DND-41 (cell line): Measurements from ENCODE around the gene NADK2.

Experiments
- ATAC-seq: fragments of 200-7000 bp; cut with Tn5 transposase; 3 replicates; pipeline ENCODE4 v1.9.1; 2021; ENCODE audit warnings: low read depth; ENCODE audit not compliant: insufficient read depth
- DNase-seq: peaks from one replicate; pipeline ENCODE4 v3.0.0-alpha.2; 2020
- H2AFZ ChIP-seq: 2 replicates; pipeline ENCODE4 v1.6.0; 2012; ENCODE audit warnings: low read depth, low read length
- H3K27ac ChIP-seq: 2 replicates; pipeline ENCODE4 v1.5.1; 2012; ENCODE audit warnings: low read length, inconsistent platforms
- H3K27me3 ChIP-seq: fragments of 200-600 bp; sonication (generic); 2 replicates; pipeline ENCODE4 v1.6.0; 2012; ENCODE audit warnings: low read length, mild to moderate bottlenecking, inconsistent platforms; ENCODE audit not compliant: insufficient read depth, poor library complexity
- H3K36me3 ChIP-seq: 2 replicates; pipeline ENCODE4 v1.5.1; 2012; ENCODE audit warnings: low read length, inconsistent platforms; ENCODE audit not compliant: insufficient read depth
- H3K4me1 ChIP-seq: 2 replicates; pipeline ENCODE4 v1.5.1; 2012; ENCODE audit warnings: mild to moderate bottlenecking, low read length; ENCODE audit not compliant: insufficient read depth
- H3K4me2 ChIP-seq: 2 replicates; pipeline ENCODE4 v1.6.0; 2012; ENCODE audit warnings: mild to moderate bottlenecking, moderate library complexity, low read length, inconsistent platforms; ENCODE audit not compliant: insufficient read depth
- H3K4me3 ChIP-seq, 2 experiments: fragments of 200-600 bp in 1 of 2; shearing (Covaris generic) in 1 of 2; 2 replicates each; pipeline ENCODE4 v1.5.1; 2012 to 2016; ENCODE audit warnings: inconsistent platforms in 2 of 2, low read length in 2 of 2, mild to moderate bottlenecking in 2 of 2, low read depth in 1 of 2, moderate library complexity in 1 of 2
- H3K79me2 ChIP-seq: 2 replicates; pipeline ENCODE4 v1.6.0; 2012; ENCODE audit warnings: low read length, inconsistent platforms; ENCODE audit not compliant: insufficient read depth
- H3K9ac ChIP-seq: 2 replicates; pipeline ENCODE4 v1.6.0; 2012; ENCODE audit warnings: low read depth, mild to moderate bottlenecking, inconsistent platforms, low read length, moderate library complexity
- H3K9me3 ChIP-seq: 2 replicates; pipeline ENCODE4 v1.5.1; 2012; ENCODE audit warnings: low read length, moderate library complexity, mild to moderate bottlenecking, inconsistent platforms; ENCODE audit not compliant: insufficient read depth, severe bottlenecking
- H4K20me1 ChIP-seq: 2 replicates; pipeline ENCODE4 v1.6.0; 2012; ENCODE audit warnings: low read length; ENCODE audit not compliant: insufficient read depth
- CTCF ChIP-seq: IDR thresholded peaks from 2 replicates; pipeline ENCODE4 v1.5.1; 2012; ENCODE audit warnings: borderline replicate concordance, low read length, moderate library complexity, mild to moderate bottlenecking; ENCODE audit not compliant: poor library complexity, severe bottlenecking; ENCODE audit errors: extremely low read depth
- EZH2 ChIP-seq: IDR thresholded peaks from 3 replicates; pipeline ENCODE4 v1.6.1; 2012; ENCODE audit warnings: borderline replicate concordance, low read depth, mild to moderate bottlenecking, moderate library complexity, low read length, inconsistent platforms; ENCODE audit not compliant: severe bottlenecking

The NADK2 gene

GRCh38 chr5:36246036-36246800 is 4.5 kb upstream of the NADK2 start:
- Histone ChIP-seq H3K4me3 (no peak overlapping the region), H3K79me2 (peaks cover 5% of the 10 kb centered on the region), H3K9ac (no peak overlapping the region), H4K20me1 (no peaks in the 10 kb centered on the region), H3K9me3 (no peaks in the 10 kb centered on the region), H3K27ac (no peak overlapping the region), H3K36me3 (peaks cover 1% of the 10 kb centered on the region; the same call in 1 of the 2 replicates), H3K4me2 (no peak overlapping the region), H3K27me3 (no peaks in the 10 kb centered on the region), H2AFZ (no peak overlapping the region), H3K4me1 (peaks cover 12% of the 10 kb centered on the region)
- DNase-seq: no peak
- no peak for ATAC-seq
- TF ChIP-seq CTCF (no peak), EZH2 (no peak)

- no peak overlapping the region for H3K4me3 ChIP-seq
- no peaks in the 10 kb centered on the region for H4K20me1 ChIP-seq
- ATAC-seq (no peak), DNase-seq (no peak)
- H2AFZ ChIP-seq: no peak overlapping the region
- no peaks in the 10 kb centered on the region for H3K27me3 ChIP-seq
- H3K79me2 ChIP-seq: peaks cover 25% of the 10 kb centered on the region
- no peak overlapping the region for H3K4me2 ChIP-seq
- peaks cover 3% of the 10 kb centered on the region; the same call in 1 of the 2 replicates for H3K36me3 ChIP-seq
- peaks cover 32% of the 10 kb centered on the region for H3K4me1 ChIP-seq
- TF ChIP-seq CTCF (no peak), EZH2 (no peak)
- H3K9ac ChIP-seq: no peak overlapping the region
- no peak overlapping the region for H3K27ac ChIP-seq
- no peaks in the 10 kb centered on the region for H3K9me3 ChIP-seq
These were observed 2.4 kb upstream of the NADK2 start for GRCh38 chr5:36244076-36244475.

GRCh38 chr5:36243653-36244052 is 1.9 kb upstream of the NADK2 start:
- Histone ChIP-seq H3K4me2 (no peak overlapping the region), H3K27me3 (no peaks in the 10 kb centered on the region), H3K9me3 (no peaks in the 10 kb centered on the region), H3K36me3 (peaks cover 3% of the 10 kb centered on the region; the same call in 1 of the 2 replicates), H3K9ac (no peak overlapping the region), H3K27ac (no peak overlapping the region), H4K20me1 (no peaks in the 10 kb centered on the region), H3K4me1 (peaks cover 36% of the 10 kb centered on the region), H2AFZ (no peak overlapping the region), H3K79me2 (peaks cover 29% of the 10 kb centered on the region), H3K4me3 (no peak overlapping the region)
- ATAC-seq (no peak), DNase-seq (no peak)
- no peak for TF ChIP-seq EZH2
- TF ChIP-seq CTCF: no peak
